HL-60 (cell line): Measurements from ENCODE around the gene ARL6.

Source experiments
- DNase-seq, 2 experiments: peaks; one replicate each; pipeline ENCODE4 v3.0.0-alpha.2; 2010 to 2020; ENCODE audit warnings: low read depth in 1 of 2, low spot score in 1 of 2
- H3K27ac ChIP-seq: fragments of 250-450 bp; sonication (Bioruptor Pico); replicated peaks from 2 replicates; pipeline ENCODE4 v1.5.1; 2020; ENCODE audit warnings: mild to moderate bottlenecking, moderate library complexity
- H3K27me3 ChIP-seq: fragments of 250-450 bp; sonication (Bioruptor Pico); 2 replicates; pipeline ENCODE4 v1.5.1; 2021; ENCODE audit warnings: mild to moderate bottlenecking, moderate library complexity; ENCODE audit not compliant: insufficient read depth, poor library complexity, severe bottlenecking
- H3K4me3 ChIP-seq: replicated peaks from 2 replicates; pipeline ENCODE4 v1.5.1; 2011; ENCODE audit warnings: mild to moderate bottlenecking, control low read depth, low read length; ENCODE audit not compliant: insufficient read depth
- CTCF ChIP-seq: IDR thresholded peaks from one replicate; pipeline ENCODE4 v1.5.1; 2011; ENCODE audit warnings: low read length, control low read depth, inconsistent platforms; ENCODE audit not compliant: insufficient read depth
- GABPA ChIP-seq: IDR thresholded peaks from 2 replicates; pipeline ENCODE4 v1.6.1; 2012; ENCODE audit warnings: low read depth
- POLR2AphosphoS5 ChIP-seq: IDR thresholded peaks from 2 replicates; pipeline ENCODE4 v1.6.1; 2012; ENCODE audit warnings: low read depth
- SPI1 ChIP-seq: IDR thresholded peaks from 2 replicates; pipeline ENCODE4 v1.6.1; 2012; ENCODE audit warnings: low read depth, mild to moderate bottlenecking, borderline replicate concordance
- TF ChIP-seq, protein P1 (sequence below): IDR thresholded peaks from 2 replicates; pipeline ENCODE4 v1.6.1; 2012; ENCODE audit warnings: low read depth; ENCODE audit not compliant: insufficient replicate concordance

ARL6 gene

GRCh38 chr3:97839944-97840343, 75.4 kb downstream of the ARL6 start:
- DNase-seq: no peak
- no peak overlapping the region for H3K27ac ChIP-seq

DNA sequence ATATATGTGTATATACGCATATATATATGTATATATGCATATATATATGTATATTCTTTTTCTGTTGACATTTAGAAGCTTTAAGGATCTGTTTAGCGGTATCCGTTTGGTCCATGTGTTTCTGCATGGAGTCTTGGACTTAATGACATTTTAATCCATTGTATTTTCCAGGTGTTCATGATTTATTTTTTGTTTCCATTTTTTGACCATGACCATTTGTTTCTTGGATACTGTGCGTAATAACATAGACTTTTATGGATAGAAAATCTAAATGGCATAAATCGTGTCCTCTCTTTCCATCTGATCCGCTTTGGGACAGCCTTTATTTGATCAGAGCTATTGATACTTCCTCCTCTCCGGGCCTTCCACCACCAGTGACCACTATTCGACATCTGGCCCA, 76.7 kb downstream of the ARL6 start:
- no peaks in the 10 kb centered on the region for H3K27me3 ChIP-seq
- DNase-seq: no peak
- H3K4me3 ChIP-seq: no peak overlapping the region
- TF ChIP-seq GABPA: no peak
- no peak for TF ChIP-seq SPI1
- no peak for TF ChIP-seq POLR2AphosphoS5
- TF ChIP-seq, protein P1, sequence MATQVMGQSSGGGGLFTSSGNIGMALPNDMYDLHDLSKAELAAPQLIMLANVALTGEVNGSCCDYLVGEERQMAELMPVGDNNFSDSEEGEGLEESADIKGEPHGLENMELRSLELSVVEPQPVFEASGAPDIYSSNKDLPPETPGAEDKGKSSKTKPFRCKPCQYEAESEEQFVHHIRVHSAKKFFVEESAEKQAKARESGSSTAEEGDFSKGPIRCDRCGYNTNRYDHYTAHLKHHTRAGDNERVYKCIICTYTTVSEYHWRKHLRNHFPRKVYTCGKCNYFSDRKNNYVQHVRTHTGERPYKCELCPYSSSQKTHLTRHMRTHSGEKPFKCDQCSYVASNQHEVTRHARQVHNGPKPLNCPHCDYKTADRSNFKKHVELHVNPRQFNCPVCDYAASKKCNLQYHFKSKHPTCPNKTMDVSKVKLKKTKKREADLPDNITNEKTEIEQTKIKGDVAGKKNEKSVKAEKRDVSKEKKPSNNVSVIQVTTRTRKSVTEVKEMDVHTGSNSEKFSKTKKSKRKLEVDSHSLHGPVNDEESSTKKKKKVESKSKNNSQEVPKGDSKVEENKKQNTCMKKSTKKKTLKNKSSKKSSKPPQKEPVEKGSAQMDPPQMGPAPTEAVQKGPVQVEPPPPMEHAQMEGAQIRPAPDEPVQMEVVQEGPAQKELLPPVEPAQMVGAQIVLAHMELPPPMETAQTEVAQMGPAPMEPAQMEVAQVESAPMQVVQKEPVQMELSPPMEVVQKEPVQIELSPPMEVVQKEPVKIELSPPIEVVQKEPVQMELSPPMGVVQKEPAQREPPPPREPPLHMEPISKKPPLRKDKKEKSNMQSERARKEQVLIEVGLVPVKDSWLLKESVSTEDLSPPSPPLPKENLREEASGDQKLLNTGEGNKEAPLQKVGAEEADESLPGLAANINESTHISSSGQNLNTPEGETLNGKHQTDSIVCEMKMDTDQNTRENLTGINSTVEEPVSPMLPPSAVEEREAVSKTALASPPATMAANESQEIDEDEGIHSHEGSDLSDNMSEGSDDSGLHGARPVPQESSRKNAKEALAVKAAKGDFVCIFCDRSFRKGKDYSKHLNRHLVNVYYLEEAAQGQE: no peak
- TF ChIP-seq CTCF: no peak
- H3K27ac ChIP-seq: no peak overlapping the region

More at GRCh38 chr3:97839944-97840343, 75.4 kb downstream of the ARL6 start:
- TF ChIP-seq GABPA (no peak), POLR2AphosphoS5 (no peak), CTCF (no peak), SPI1 (no peak)
- TF ChIP-seq, protein P1: no peak
- no peaks in the 10 kb centered on the region for H3K27me3 ChIP-seq
- no peak overlapping the region for H3K4me3 ChIP-seq

DNA sequence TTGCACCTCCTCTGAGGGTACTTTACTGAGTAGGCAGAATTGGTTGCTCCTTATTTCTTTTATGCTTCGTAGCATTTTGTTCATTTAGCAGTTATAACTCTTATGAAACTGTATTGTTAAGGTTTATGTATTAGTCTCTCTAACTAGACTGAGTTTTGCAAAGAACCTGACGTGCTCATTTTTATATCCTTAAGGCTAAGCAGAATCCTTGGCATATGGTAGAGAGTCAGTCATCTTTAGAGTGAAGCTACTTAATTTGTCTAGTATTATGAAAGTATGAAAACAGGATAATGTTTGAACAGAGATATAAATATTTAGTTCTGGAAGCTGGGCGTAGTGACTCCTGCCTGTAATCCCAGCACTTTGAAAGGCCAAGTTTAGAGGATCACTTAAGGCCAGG, 77.4 kb downstream of the ARL6 start:
- no peaks in the 10 kb centered on the region for H3K27me3 ChIP-seq
- TF ChIP-seq POLR2AphosphoS5 (no peak), CTCF (no peak), GABPA (no peak), SPI1 (no peak)
- TF ChIP-seq, protein P1: no peak
- DNase-seq: no peak
- no peak overlapping the region for H3K4me3 ChIP-seq
- no peak overlapping the region for H3K27ac ChIP-seq
